ENCODE data around the gene PIP5KL1.

- TF ChIP-seq REST (IDR thresholded peaks at IDR 0.05; ENCODE audit: low read depth) (no peak), TAF1 (IDR thresholded peaks at IDR 0.05; ENCODE audit: low read depth) (no peak), EP300 (IDR thresholded peaks at IDR 0.05; ENCODE audit: borderline replicate concordance) (no peak), TEAD4 (IDR thresholded peaks at IDR 0.05) (no peak), FOXM1 (IDR thresholded peaks at IDR 0.05; ENCODE audit: borderline replicate concordance, low read depth) (no peak), MAX (IDR thresholded peaks at IDR 0.05) (no peak), CREB1 (IDR thresholded peaks at IDR 0.05; ENCODE audit: low read depth) (no peak)
These were observed 28.8 kb upstream of the PIP5KL1 start for GRCh38 chr9:127959398-127959797.
